Globus pallidus (tissue), 1 donor: ENCODE data around the gene RETREG1.
"Not testable (repeated sequence)": the region's sequence is repeated elsewhere in the genome, so short reads cannot be mapped to it uniquely, and the experiment has no call there.

Source experiments
- DNase-seq: peaks from one replicate; pipeline ENCODE4 v3.0.0-alpha.2; 2015; ENCODE audit warnings: low spot score

Gene RETREG1

DNA sequence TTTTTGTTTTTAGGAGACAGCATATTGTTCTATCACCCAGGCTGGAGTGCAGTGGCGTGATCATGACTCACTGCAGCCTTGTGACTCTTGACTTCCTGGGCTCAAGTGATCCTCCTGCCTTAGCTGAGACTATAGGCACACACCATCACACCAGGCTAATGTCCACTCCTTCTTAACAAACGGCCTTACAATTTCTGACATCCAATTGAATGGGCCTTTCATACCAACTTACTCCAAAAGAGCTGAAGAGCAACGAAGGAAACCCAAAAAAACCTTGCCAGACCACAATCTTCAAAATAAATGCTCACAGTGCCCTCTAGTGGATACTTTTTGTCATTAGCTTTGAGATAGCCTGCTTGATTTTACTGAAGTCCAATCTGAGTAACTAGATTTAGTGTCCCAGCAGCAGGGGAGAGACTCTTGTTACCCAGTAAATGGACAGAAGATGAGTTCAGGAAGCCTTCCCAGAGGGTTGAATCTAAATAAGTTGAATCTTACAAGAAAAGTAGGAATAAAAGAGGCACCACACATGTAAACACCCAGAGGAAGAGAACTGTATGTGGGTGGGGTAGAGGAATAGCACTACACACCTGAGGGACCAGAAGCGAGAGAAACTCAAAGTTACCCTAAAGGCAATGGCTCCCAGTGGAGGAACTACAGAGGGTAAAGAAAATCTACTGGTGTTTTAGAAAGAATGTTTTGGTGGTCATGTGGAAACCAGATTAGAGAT lies 160.5 kb downstream of the RETREG1 start:
- DNase-seq = peak; percentile 68

DNA sequence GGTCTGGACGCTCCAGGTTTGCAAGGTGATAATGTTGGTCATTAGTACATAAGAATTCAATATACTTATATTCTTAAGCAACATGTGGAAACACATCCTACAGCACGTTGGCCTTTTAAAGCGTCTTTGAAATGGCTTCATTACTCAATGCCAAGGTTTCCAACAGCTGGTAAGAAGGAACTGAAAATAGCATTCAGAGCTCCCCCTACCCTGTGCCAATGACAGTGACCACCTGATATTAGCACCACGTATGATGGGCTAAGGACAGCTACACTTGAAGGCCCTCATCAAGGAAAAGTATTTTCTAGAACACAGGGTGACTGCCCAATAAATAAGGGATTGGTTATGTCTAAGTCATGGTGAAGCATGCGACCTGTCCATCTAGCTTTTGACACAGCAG lies 161.1 kb downstream of the RETREG1 start:
- no peak for DNase-seq

DNA sequence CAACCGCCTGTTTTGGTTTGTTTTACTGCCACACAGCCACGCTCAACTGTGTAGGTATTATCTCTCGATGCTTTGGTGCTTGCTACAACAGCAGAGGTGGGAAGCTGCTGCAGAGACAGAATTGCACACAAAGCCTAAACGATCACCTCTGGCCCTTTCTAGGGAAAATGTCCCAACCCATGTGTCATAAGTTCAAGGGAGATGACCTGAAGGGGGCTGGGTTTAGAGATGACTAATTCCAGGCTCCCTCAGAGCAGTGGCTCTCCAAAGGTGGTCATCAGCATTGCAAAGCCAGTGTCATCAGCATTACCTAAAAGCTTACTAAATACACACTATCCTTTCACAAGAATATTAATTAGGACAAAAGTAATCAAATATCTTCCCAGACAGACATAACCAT lies 162.1 kb downstream of the RETREG1 start:
- no peak for DNase-seq

- no peak for DNase-seq
Measured at GRCh38 chr5:16453609-16454008, 163.2 kb downstream of the RETREG1 start.

DNA sequence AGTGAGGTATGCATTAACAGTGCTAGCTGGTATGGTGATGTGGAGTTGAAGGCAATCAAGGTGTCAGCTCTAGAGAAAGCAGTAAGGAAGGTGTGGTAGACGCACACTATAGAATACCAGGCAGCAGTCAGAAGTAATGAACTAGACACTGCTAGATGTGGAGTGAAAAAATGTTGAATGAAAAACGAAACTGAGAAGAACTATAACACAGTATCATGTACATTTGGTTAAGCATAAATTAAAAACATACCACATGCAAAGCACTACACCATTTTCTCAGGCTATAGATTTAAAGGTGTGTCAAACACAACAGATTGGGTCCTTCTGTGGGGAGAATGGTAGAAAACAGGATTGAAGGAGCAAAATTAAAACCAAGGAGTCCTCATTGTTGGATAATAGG lies 166.6 kb downstream of the RETREG1 start:
- DNase-seq = no peak

- no peak for DNase-seq
Measured at GRCh38 chr5:16446993-16447392, 169.8 kb downstream of the RETREG1 start.

- DNase-seq = no peak
Measured at GRCh38 chr5:16437977-16438376, 178.8 kb downstream of the RETREG1 start.

DNA sequence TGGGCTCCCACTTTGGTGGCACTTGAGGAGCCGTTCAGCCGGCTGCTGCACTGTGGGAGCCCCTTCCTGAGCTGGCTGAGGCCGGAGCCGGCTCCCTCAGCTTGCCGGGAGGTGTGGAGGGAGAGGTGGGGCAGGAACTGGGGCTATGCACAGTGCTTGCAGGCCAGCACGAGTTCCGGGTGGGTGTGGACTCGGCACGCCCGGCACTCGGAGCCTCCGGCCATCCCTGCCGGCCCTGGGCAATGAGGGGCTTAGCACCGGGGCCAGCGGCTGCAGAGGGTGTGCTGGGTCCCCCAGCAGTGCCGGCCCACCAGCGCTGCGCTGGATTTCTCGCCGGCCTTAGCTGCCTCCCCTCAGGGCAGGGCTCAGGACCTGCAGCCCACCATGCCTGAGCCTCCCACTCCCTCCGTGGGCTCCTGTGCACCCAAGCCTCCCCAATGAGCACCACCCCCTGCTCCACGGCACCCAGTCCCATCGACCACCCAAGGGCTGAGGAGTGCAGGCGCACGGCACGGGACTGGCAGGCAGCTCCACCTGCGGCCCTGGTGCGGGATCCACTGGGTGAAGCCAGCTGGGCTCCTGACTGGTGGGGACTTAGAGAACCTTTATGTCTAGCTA lies 180.6 kb downstream of the RETREG1 start:
- not testable (repeated sequence) for DNase-seq

DNA sequence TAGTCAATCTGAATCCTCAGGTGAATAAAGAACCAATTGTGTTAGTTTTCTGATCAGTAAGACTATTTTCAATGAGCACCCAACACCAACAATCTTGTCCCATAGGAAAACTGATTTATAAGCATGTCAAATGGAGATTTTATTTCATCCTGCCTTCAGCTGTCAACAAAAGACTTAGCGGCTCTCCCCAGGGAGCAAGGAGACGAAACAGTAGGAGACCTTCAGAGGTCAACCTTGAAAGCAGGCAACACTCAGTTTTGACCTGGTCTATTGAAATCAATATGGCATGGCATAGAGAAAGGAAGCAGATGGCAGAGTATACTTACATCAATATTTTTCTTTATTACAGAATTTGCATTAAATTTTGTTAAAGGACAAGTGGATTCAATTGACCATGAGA lies 185.3 kb downstream of the RETREG1 start:
- DNase-seq = no peak

GRCh38 chr5:16430349-16431089 lies 186.3 kb downstream of the RETREG1 start:
- no peak for DNase-seq

DNA sequence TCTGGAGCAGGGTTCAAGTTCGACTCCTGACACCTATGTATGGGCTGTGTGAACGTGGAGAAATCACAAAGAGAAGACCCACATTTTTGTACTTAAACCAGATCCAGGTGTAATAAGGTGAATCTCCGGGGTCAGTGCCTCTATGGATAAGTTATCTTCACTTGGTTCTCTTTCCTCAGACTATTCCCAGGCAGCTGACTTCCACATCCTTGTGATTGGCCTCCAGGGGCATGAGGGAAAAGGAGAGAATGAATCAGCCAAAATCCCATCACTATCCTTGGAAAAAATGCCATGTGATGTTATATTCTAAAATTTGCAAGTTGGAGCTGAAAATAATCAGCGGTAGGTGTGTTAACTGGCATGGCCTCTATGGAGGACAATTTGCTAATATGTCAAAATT lies 188.4 kb downstream of the RETREG1 start:
- DNase-seq = no peak

DNA sequence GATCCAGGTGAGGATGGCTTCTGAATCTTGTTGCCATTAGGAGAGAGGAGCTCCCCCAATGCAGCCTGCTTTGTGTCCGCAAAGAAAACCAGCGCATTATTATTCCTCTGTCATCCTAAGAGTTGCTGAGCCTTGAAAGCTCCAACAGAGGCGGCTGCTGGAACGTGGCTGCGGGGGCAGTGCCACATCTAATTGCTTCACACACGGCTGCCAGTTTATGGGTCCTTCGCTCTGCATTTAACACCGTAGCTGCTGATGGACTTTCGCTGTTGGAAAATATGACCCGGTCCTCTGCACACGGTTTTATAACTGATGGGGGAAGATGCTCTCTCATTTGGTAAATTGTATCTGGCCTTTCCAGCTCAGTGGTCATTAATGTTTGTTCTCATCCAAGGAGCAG lies 189.2 kb downstream of the RETREG1 start:
- DNase-seq = no peak
